ENCODE results near the gene CTNNA2.

The CTNNA2 gene

GRCh38 chr2:79512442-79513401 lies at the start of gene CTNNA2:
Gene CTNNA2, plus strand, starts transcription at chr2:79513051.
- in situ Hi-C loops (cut with MboI; ENCODE audit: low sequenced_read_pairs), result no loop called here

DNA sequence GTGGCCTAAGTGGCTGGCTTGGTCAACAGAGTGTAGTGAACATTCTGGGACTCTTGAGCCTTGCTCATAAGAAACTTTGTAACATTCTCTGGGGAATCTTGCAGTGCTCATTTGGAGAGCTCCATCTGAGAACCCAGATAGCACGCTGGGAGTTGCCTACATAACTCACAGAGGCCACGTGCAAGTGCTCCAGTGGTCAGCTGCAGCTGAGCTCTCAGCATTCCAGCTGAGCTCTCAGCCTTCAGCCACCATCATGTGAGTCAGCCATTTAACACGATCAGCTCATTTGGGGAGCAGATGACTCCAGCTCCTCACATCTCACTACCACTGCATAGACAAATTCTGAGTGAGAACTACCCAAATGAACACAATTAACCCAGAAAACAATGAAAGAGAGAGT lies 25.5 kb upstream of the CTNNA2 start:
- in situ Hi-C loops (cut with MboI; ENCODE audit: low sequenced_read_pairs), result no loop called here

DNA sequence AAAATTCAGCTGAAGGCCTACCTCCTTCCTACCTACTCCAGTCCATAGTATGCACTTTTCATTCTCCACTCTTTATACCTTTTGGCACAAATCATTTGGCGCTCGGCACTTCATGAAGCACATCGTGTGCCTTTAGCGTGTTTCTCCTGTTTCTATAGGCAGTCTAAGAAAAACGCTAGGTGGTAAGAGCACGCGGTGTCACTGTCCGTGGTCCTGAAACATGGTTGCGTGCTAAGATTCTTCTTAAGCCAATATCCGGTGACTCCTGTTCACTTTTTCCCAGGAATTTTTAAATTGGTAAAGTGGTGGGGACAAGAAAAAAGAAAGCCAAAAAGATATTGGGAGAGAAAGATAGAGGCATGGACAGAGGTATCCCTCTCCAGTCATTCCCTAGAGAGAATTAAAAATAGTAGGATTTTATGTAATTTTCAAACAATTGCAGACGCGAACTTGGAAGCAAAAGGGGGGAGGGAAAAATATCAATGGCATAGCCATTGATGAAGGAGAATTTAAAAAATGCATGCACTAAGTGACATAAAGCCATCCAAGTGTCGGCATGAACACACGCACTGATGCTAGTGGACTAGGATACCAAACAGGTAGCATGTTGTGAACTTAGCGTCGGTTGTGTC lies 1.4 kb upstream of the CTNNA2 start:
- in situ Hi-C loops (cut with MboI; ENCODE audit: low sequenced_read_pairs), result no loop called here

DNA sequence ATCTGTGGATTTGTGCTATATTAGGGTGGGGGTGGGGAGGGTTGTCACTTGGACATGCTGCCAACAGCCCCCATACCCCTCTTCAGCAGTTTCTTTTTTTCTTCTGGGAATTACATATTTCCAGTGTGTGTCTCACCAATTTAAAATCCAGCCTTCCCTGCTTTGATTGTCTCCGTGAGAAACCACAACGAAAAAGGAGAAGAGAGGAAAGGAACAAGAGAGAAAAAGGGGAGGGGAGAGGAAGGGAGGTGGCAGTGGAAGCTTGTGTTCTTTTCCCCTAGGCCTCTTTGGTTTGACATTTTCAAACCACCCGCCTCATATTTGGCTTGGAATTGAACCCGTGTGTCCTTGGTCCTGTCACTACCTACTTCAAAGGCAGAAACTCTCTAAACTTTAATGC lies 860 bp downstream of the CTNNA2 start:
- in situ Hi-C loops (cut with MboI; ENCODE audit: low sequenced_read_pairs), result no loop called here

DNA sequence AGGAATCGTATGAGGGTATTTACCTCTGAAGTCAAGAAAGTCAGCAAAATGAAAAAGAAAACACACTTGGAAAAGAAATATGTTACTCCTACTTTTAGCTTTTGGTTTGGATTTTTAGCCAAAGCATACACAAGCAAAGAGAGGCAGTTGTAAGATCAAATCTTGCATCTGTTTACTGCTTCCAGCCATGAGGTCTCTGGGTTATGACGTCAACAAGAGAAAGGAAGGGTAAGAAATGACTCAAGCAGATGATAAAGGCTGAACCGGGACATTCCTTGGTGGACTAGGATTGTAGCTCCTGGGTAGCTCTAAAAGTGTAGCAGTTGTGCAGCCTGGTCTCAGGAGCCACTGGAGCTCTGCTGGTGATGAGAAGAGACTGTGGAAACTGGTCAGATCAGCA lies 16.8 kb downstream of the CTNNA2 start:
- in situ Hi-C loops (cut with MboI; ENCODE audit: low sequenced_read_pairs), result no loop called here

DNA sequence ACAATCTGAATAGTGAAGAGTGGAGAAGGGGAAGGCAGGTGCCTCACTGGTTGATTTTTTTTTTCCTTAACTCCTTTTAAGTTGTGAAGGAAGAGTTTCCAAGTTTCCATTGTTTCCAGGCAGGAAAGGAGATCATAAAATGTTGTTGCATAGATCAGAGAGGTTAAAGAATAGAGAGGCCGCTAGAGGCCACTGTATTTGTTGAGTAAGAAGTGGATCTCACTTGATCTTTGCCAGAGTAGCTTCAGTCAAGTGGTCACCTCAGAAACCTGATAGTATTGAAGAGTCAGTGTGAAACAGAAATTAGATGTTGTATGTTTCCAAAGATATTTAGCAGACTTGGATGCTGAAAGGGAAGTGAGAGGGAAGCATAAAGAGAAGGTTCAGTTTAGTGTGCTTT lies 17.6 kb downstream of the CTNNA2 start:
- in situ Hi-C loops (cut with MboI; ENCODE audit: low sequenced_read_pairs), result no loop called here

DNA sequence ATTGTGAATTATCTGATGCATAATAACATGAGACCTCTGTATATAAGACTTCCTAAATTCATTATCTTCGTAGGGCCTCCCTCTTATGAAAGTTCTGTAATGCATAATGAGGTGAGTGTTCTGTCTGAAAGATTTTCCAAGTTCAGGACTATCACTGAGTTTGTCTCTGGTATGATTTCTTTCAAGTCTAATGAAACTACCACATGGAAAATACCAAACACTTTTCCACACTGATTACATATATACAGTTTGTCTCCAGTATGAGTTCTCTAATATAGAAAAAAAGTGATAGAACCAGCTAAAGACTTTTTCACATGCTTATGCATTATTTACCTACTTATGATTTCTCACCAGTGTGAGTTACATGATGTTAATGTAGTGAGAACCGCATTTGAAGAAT lies 34.7 kb downstream of the CTNNA2 start:
- in situ Hi-C loops (cut with MboI; ENCODE audit: low sequenced_read_pairs), result no loop called here

- in situ Hi-C loops (cut with MboI; ENCODE audit: low sequenced_read_pairs), result no loop called here
These were observed 39.8 kb downstream of the CTNNA2 start for GRCh38 chr2:79552653-79553052.

DNA sequence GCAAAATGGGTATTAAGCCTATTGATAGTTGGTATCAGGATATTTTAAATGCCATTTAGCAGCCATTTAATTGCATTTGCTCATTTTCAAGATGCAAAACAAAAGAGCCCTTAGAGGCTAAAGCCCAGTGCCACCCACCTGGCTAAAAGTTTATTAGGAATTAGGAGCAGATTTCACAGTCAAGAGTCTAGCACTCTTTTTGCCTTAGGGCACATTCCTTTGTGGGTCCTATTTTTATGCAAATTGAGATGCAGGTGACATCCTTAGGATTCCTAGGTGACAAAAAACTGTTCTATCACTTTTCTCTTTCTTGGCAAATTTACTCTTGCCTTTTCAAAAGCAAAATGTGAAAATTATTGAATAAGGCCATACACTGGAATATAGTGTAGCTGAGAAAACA lies 42.0 kb downstream of the CTNNA2 start:
- in situ Hi-C loops (cut with MboI; ENCODE audit: low sequenced_read_pairs), result no loop called here

DNA sequence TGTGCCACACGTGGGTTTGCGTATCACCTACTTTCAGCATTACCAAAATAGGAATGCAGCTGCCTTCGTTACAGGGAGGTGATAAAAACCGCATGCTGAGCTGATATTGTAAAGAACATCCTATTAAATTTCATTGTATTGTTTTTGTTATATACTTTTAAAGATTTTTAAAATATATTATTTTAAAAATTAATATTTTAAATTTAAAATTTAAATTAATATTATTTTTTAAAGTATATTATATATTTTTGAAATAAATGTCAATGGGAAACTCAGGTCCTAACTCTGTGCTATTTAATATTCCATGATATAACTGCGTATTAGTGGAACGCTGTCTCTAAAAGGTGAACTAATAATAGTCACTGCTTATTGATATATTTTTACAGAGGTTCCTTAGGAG lies 51.2 kb downstream of the CTNNA2 start:
- in situ Hi-C loops (cut with MboI; ENCODE audit: low sequenced_read_pairs), result no loop called here

DNA sequence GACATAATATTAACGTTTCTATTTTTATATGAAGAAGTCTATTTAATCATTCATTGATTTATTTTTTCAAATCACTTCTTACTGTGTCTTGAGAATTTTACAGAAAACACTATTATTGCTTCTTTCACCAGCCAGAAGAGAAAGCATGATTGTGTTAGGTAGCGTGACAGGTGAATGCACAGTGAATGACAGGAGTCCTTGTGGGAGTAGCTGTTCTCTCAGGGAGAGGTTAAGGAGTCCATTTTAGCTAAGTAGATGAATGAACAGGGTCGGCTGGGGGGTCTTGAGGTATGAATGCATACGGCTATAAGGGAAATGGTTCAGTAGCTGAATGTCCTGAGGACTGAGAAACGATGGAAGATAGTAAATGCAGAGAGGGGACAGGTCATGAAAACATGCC lies 56.2 kb downstream of the CTNNA2 start:
- in situ Hi-C loops (cut with MboI; ENCODE audit: low sequenced_read_pairs), result no loop called here

DNA sequence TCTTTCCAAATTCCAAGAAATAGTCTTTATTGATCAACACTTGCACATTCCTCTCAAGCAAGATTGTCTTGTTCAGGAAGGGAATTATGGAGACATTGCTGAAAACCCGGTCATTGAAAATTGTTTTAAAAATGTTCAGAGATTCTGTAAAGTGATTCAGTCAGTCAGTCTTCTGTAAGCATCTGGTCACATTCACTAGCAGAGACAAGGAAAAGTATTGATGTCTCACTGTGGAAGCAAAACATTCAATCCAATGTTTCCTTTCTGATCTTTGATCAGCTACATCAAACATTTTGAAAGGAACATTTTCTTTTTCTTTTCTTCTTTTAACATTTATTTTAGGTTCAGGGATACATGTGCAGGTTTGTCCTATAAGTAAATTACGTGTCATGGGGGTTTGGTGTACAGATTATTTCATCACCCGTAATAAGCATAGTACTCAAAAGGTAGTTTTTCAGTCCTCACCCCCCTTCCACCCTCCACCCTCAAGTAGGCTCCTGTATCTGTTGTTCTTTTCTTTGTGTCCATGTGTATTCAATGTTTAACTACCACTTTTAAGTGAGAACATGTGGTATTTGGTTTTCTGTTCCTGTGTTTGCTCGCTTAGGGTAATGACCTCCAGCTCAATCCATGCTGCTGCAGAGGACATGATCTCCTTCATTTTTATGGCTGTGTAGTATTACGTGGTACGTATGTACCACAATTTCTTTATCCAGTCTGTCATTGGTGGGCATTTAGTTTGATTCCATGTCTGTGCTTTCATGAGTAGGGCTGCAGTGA lies 61.2 kb downstream of the CTNNA2 start:
- in situ Hi-C loops (cut with MboI; ENCODE audit: low sequenced_read_pairs), result no loop called here

DNA sequence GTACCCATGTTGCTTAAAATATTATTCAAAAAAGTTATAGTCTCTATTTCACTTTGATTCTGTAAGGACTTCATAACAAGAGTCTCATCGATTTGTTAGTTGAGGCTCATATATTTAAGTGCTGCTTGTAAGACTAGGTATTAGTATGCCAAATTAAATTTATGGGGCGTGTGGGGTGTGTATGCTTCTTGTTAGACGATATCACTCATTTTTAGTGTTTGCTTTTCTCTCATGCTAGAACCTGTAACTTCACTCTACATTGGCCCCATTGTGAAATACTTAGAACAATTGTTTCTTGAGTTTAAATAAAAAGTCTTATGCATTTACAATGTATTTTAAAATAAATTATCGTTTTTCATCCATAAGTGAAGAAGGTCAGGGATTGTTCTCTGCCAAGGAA lies 63.6 kb downstream of the CTNNA2 start:
- in situ Hi-C loops (cut with MboI; ENCODE audit: low sequenced_read_pairs), result no loop called here

DNA sequence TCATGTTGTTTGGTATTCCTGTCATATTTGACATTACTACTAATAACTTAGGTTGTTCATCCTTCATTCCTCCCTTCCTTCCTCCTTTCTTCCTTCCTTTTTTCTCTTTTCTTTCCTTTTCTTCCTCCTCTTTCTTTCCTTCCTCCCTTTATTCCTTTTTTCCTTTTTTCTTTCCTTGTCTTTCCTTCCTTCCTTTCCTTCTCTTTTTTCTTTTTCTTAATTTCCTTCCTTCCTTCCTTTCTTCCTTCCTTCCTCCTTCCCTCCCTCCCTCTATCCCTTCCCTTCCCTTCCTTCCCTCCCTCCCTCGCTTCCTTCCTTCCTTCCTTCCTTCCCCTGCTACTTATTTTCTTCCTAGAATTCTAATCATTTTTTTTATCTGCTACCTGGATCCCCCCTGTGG lies 66.1 kb downstream of the CTNNA2 start:
- in situ Hi-C loops (cut with MboI; ENCODE audit: low sequenced_read_pairs), result no loop called here

DNA sequence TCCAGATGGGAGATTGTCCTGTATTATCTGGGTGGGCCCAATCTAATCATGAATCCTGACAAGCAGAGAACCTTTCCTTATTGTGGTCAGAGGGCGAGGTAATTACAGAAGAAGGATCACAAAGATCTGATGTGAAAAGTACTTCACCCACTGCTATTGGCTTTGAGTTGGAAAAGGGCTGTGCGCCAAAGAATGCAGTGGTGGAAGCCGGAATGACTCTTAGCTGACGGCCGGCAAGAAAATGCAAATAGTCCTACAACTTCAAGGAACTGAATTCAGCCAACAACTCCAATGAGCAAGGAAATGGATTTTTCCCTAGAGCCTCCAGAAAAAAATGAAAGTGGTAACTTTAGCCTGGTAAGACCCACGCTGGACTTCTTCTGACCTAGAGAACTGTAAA lies 67.3 kb downstream of the CTNNA2 start:
- in situ Hi-C loops (cut with MboI; ENCODE audit: low sequenced_read_pairs), result no loop called here

DNA sequence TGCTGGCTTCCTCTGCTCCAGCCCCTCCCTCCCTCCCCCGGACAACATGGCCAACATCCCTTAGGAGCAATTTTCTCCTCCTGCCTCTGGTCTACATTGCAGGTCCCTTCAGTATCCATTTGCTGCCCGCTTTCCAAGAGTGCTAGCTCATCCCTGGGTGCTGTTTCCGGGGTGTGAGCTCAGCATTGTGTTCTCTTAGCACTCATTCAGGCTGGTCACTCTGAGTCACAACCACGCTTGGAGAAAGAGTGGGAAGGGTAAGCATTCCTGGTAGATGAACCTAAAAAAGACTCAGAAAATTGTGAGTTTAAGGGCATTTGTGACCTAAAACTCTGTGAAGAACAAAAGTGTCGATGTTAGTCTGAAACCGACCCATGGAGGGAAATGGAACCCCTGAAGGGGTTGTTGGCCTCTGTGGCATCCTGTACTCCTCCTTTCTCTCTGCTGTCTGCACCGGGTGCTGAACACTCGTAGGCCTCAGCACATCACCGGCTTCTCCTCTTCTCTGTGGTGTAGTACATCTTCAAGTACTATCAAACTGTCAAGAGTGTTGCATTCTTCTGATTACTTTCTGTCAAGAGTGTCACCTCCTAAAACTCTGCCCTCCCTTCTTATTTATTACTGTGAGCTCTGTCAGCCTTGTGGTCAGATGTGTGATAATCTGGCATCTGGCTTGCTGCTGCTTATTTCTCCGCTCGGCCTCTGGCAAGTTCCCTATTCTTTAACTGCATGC lies 73.0 kb downstream of the CTNNA2 start:
- in situ Hi-C loops (cut with MboI; ENCODE audit: low sequenced_read_pairs), result no loop called here

GRCh38 chr2:79591281-79591680 lies 78.4 kb downstream of the CTNNA2 start:
- in situ Hi-C loops (cut with MboI; ENCODE audit: low sequenced_read_pairs), result no loop called here

GRCh38 chr2:79593237-79593867 lies 80.5 kb downstream of the CTNNA2 start:
- in situ Hi-C loops (cut with MboI; ENCODE audit: low sequenced_read_pairs), result no loop called here

- in situ Hi-C loops (cut with MboI; ENCODE audit: low sequenced_read_pairs), result no loop called here
These were observed 83.6 kb downstream of the CTNNA2 start for GRCh38 chr2:79596403-79596802.

- in situ Hi-C loops (cut with MboI; ENCODE audit: low sequenced_read_pairs), result no loop called here
These were observed 91.9 kb downstream of the CTNNA2 start for GRCh38 chr2:79604748-79605147.

Measured in HL-60/S4 treated with phorbol 12-myristate 13-acetate at 8.2 ng/mL for 4 days and 3 days (cell line).